Epithelial cell of proximal tubule (primary cell): ENCODE results near the gene OSBPL9. TPM values are rescaled to one million over a fixed set of nuclear protein-coding genes. Genes with fewer than 3 reads are reported as not detected.

Experiments
- DNase-seq: peaks from one replicate; pipeline ENCODE4 v3.0.0-alpha.2; 2011; ENCODE audit warnings: low read depth
- H3K4me3 ChIP-seq: 2 replicates; pipeline ENCODE4 v1.5.1; 2011; ENCODE audit warnings: low read depth, mild to moderate bottlenecking, low read length
- total RNA-seq: library from RNA; depleted of rRNA; stranded (reverse); fragments of >200 nt; gene quantifications from 2 replicates; pipeline ENCODE4 v1.2.3, GENCODE V29; 2015
- TF ChIP-seq, protein P1 (sequence below): conservative IDR thresholded peaks from 2 replicates; pipeline ENCODE4 v1.5.1; 2012; ENCODE audit warnings: low read depth, mild to moderate bottlenecking, low read length

The OSBPL9 gene
- total RNA-seq, 1 donor from 2014 or later: 69.7 TPM

DNA sequence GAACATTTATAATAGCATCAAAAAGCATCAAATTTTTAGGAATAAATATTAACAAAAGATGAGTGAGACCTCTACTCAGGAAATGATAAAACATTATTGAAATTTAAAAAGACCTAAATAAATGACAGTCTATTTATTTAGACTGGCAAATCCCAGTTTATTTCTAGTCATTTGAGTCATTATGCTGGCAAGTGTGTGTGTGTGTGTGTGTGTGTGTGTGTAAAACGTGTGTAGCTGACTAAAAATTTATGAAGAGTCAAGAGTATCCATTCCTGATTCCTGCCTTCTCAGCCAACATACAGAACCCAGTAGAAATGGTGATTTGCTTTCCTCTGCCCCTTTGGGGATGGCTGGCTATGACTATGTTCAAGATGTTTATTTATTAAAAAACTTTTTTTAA is 46.2 kb downstream of the OSBPL9 start:
- H3K4me3 ChIP-seq: no peak overlapping the region
- no peak for DNase-seq
- TF ChIP-seq, protein P1, sequence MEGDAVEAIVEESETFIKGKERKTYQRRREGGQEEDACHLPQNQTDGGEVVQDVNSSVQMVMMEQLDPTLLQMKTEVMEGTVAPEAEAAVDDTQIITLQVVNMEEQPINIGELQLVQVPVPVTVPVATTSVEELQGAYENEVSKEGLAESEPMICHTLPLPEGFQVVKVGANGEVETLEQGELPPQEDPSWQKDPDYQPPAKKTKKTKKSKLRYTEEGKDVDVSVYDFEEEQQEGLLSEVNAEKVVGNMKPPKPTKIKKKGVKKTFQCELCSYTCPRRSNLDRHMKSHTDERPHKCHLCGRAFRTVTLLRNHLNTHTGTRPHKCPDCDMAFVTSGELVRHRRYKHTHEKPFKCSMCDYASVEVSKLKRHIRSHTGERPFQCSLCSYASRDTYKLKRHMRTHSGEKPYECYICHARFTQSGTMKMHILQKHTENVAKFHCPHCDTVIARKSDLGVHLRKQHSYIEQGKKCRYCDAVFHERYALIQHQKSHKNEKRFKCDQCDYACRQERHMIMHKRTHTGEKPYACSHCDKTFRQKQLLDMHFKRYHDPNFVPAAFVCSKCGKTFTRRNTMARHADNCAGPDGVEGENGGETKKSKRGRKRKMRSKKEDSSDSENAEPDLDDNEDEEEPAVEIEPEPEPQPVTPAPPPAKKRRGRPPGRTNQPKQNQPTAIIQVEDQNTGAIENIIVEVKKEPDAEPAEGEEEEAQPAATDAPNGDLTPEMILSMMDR: no peak

DNA sequence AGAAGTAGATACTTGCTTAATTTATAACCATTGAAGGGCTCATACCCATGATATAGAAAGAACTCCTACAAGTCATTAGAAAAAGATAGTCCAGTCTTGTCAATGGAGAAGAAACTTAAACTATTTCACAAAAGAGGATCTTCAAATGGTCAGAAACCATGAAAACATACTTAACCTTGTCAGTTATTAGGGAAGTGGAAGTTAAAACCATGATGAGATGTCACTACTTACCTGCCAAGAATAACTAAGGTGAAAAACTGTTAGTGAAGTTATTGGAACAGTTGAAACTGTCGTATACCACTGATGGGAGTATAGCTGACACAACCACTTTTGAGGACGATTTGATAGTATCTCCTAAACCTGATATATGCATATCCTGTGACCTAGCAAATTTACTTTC is 46.8 kb downstream of the OSBPL9 start:
- no peak overlapping the region for H3K4me3 ChIP-seq
- DNase-seq: no peak
- TF ChIP-seq, protein P1: no peak

DNA sequence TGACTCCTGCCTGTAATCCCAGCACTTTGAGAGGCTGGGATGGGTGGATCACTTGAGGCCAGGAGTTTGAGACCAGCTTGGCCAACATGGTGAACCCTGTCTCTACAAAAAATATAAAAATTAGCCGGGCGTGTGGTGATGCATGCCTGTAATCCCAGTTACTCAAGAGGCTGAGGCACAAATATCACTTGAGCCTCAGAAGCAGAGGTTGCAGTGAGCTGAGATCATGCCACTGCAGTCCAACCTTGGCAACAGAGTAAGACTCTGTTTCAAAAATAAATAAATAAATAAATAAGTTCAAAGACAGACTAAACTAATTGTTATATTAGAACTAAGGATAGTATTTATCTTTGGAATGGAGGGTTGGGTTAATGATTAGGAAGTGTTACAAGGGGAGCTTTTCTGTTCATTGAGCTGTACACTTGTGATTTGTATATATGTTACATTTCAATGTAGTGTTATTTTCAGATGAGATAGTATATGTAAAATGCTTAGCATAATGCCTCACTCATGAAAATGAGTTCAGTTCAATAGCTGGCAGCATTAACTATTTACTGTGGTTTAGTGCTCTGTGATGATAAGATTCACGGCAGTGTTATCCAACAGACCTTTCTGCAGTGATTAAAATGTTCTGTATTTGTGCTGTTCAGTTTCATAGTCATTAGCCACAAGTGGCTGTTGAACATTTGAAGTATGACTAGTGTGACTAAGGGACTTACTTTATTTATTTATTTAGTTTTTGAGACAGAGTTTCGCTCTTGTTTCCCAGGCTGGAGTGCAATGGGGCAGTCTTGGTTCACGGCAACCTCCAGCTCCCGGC is 47.7 kb downstream of the OSBPL9 start:
- no peak for DNase-seq
- TF ChIP-seq, protein P1: no peak
- no peak overlapping the region for H3K4me3 ChIP-seq

DNA sequence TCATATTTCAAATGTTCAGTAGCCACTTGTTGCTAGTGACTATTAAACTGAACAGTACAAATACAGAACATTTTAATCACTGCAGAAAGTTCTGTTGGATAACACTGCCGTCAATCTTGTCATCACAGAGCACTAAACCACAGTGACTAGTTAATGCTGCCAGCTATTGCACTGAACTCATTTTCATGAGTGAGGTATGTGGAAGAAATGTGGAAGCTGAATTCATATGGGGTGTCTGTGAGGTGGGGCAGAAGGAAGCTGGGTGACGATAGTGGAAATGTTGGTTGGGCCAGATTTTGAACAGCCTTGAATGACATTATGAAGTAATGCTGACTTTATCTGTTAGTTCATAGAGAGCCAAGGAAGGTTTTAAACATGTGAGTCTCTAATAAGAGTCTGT is 49.6 kb downstream of the OSBPL9 start:
- H3K4me3 ChIP-seq: no peak overlapping the region
- DNase-seq: no peak
- TF ChIP-seq, protein P1: no peak

DNA sequence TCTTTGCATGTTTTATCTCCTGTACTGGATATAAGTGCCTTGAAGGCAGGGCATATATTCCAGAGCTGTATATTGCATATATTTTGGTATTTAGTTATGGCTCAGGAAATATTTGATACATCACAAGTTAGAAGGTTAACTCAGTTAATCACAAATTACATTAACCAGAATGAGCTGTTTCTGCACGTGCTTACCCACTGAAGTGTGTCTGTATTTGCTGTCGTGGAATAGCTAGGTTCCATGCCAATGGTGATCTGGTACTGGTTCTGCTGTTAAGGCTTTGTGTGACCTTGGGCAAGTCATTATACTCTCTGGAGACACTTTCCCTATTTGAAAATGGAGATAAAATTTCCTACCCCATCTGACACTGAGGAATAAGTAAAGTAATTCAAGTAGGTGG is 50.7 kb downstream of the OSBPL9 start:
- H3K4me3 ChIP-seq: no peak overlapping the region
- DNase-seq: no peak
- TF ChIP-seq, protein P1: no peak

DNA sequence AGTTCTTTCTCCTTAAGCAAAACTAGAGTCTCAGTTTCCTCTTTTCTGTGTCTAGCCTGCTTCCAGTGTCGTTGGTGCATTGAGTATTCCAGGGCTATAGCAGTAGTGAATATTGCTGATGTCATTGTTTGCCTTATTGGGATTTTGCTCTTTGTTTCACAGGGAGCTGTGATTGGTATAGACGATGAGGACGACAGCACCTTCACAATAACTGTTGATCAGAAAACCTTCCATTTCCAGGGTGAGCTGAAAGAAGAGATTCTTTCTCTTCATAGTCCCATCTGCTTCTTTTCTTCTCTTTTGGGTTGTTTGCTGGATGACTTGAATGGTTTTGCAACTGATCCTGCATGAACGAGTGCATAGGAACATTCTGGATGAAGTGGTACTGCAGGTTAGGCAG is 52.4 kb downstream of the OSBPL9 start:
- no peak overlapping the region for H3K4me3 ChIP-seq
- TF ChIP-seq, protein P1: no peak
- DNase-seq: no peak

DNA sequence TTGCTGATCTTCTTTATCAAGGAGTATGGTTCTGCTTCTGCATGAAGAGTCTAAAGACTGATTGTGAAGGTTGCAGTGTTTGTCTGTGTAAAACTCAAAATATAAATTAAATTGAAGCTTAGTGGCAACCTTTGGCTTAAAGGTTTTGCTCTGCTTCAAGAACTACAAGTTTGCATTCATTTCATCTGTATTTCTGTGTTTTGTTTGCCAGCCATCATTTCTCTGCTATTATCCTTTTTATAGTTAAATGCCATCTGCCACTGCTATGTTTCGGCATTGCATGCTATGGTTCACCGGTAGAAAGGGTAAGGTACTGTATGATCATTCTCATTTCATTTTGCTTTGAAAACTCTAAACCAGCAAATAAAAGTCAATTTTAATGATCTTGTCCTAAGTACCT is 52.9 kb downstream of the OSBPL9 start:
- no peak for DNase-seq
- H3K4me3 ChIP-seq: no peak overlapping the region
- TF ChIP-seq, protein P1: no peak
